Naive B cell (primary cell): Measurements from ENCODE around the gene KCNAB2. TPM values are rescaled to one million over a fixed set of nuclear protein-coding genes. Genes with fewer than 3 reads are reported as not detected.

Experiments used
- ATAC-seq, 2 donors: fragments of 150-1000 bp; cut with Tn5 transposase; 2 replicates each; pipeline ENCODE4 v1.10.0; 2021; ENCODE audit warnings: low read depth in 2 of 2, mild to moderate bottlenecking in 2 of 2, moderate library complexity in 2 of 2
- DNase-seq: peaks from one replicate; pipeline ENCODE4 v3.0.0; 2022
- H3K27ac Mint-ChIP-seq, 6 donors: one replicate each; pipeline ENCODE4 v1.8.0; 2020 to 2022; ENCODE audit warnings: mild to moderate bottlenecking in 6 of 6, mixed read lengths in 6 of 6, moderate library complexity in 5 of 6, inconsistent platforms in 2 of 6
- H3K27me3 Mint-ChIP-seq, 3 donors: one replicate each; pipeline ENCODE4 v1.8.0; 2021 to 2022; ENCODE audit warnings: mixed read lengths in 3 of 3, mild to moderate bottlenecking in 1 of 3
- H3K36me3 Mint-ChIP-seq, 2 donors: one replicate each; pipeline ENCODE4 v1.8.0; 2020 to 2022; ENCODE audit warnings: mixed read lengths in 2 of 2, inconsistent platforms in 1 of 2, mild to moderate bottlenecking in 1 of 2
- H3K4me1 Mint-ChIP-seq, 3 donors: one replicate each; pipeline ENCODE4 v1.8.0; 2020 to 2022; ENCODE audit warnings: mixed read lengths in 3 of 3, inconsistent platforms in 1 of 3, mild to moderate bottlenecking in 1 of 3, moderate library complexity in 1 of 3
- H3K4me3 Mint-ChIP-seq, 8 donors: one replicate each; pipeline ENCODE4 v1.8.0; 2020 to 2022; ENCODE audit warnings: mild to moderate bottlenecking in 8 of 8, mixed read lengths in 8 of 8, moderate library complexity in 8 of 8, inconsistent platforms in 2 of 8
- H3K9me3 Mint-ChIP-seq, 7 donors: one replicate each; pipeline ENCODE4 v1.8.0; 2020 to 2022; ENCODE audit warnings: mixed read lengths in 7 of 7, mild to moderate bottlenecking in 5 of 7, inconsistent platforms in 2 of 7, moderate library complexity in 1 of 7
- polyA plus RNA-seq, 6 donors: library from polyadenylated mRNA; unstranded; fragments of 300-500 nt; fragmentation: Illumina TruSeq; gene quantifications; one replicate each; pipeline ENCODE4 v1.2.3, GENCODE V29; 2021; ENCODE audit warnings: low read depth in 6 of 6

The KCNAB2 gene
- polyA plus RNA-seq, 6 donors from 2014 or later: 10.2 to 16.8 (median 13.9) TPM

DNA sequence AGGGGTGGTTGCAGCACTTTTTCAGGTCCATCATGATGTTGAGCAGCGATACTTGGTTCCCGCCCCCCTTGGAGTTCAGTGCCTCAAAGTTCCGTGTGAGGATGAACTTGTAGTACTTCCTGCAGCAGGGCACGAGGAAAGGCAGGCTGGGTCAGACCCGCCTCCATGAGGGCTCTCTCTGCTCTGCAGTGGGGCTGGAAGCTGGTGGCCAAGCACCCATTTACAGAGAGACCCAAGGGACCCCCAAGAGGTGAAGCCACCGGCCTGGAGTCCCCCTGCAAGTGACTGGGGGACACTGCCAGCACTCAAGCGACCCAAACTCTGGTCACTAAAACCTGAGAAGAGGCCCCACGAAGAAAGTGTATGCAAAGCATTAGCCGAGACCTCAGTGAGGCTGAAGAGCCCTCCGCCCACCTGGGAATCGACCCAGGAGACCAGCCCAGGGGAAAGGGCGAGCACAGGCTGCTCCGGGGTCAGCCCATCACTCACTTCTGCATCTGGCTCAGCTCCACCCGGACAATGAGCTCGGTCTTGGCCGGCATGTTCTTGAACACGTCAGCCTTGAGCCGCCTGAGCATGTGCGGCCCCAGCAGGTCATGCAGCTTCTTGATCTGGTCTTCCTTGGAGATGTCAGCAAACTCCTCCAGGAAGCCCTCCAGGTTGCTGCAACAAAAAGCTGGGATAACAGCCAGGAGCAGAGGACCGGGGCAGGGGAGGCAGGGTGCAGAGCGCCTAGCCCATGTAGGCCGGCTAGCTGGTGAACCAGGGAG is 89.2 kb downstream of the KCNAB2 start:
- H3K27ac Mint-ChIP-seq: no peak overlapping the region
- H3K9me3 Mint-ChIP-seq: peaks cover 4 to 13% (median 11%) of the 10 kb centered on the region in 7 donors
- H3K4me1 Mint-ChIP-seq: no peaks in the 10 kb centered on the region
- no peak for ATAC-seq
- DNase-seq: no peak
- no peak overlapping the region for H3K4me3 Mint-ChIP-seq
- H3K36me3 Mint-ChIP-seq: peaks cover 0 to 14% of the 10 kb centered on the region in 2 donors
- peaks cover 15 to 21% (median 18%) of the 10 kb centered on the region in 3 donors for H3K27me3 Mint-ChIP-seq

DNA sequence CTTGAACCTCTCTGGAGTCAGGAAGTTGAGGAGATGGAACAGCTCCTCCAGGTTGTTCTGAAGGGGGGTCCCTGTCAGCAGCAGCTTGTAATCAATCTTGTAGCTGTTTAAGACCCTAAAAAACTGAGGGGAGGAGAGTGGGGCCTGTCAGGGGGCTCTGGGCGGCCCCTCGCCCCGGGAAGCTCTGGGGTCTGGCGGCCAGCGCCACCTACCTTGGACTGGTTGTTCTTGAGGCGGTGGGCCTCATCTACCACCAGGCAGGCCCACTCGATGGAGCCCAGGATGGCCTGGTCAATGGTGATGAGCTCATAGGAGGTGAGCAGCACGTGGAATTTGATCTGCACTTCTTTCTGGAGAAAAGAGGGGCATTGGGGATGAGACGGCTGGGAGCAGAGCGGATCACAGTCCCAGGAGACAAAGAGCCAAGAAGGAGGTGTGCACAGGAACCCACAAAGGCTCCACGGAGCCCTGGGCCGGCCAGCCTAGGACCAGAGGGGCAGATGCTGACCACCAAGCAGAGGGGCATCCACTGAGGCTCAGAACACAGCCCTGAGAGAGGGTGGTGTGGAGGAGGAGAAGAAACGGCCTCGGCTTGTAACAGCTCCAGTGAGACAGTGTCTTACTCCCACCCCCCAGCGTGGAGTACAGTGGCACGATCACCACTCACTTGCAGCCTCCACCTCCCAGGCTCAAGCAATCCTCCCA is 91.0 kb downstream of the KCNAB2 start:
- ATAC-seq (no peak), DNase-seq (no peak)
- H3K9me3 Mint-ChIP-seq: peaks cover 4 to 13% (median 11%) of the 10 kb centered on the region in 7 donors
- H3K4me3 Mint-ChIP-seq: no peak overlapping the region
- H3K27me3 Mint-ChIP-seq: peaks cover 15 to 21% (median 18%) of the 10 kb centered on the region in 3 donors
- H3K36me3 Mint-ChIP-seq: peaks cover 0 to 13% of the 10 kb centered on the region in 2 donors
- no peak overlapping the region for H3K27ac Mint-ChIP-seq
- no peaks in the 10 kb centered on the region for H3K4me1 Mint-ChIP-seq

DNA sequence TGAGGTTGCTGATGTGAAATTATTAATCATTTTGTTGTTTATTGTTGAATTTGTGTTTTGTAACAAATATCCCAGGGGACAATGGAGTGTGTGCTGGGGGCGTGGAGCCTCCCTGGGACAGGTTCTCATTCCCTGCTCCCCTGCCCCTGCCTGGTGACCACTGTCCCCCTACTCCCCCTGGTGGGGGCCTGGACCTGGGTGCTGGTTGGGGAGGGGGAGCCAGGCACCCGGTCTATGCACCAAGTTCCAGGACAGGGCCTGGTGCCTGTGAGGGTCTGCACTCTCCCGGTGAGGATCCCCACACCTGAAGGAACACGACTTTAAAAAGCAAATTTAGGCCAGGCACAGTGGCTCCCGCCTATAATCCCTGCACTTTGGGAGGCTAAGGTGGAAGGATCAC is 92.1 kb downstream of the KCNAB2 start:
- no peak for DNase-seq
- peaks cover 0 to 5% (median 1%) of the 10 kb centered on the region in 7 donors for H3K9me3 Mint-ChIP-seq
- H3K36me3 Mint-ChIP-seq: peaks cover 0 to 2% of the 10 kb centered on the region in 2 donors
- no peak for ATAC-seq
- H3K4me1 Mint-ChIP-seq: no peaks in the 10 kb centered on the region
- no peak overlapping the region for H3K27ac Mint-ChIP-seq
- peaks cover 10 to 13% (median 12%) of the 10 kb centered on the region in 3 donors for H3K27me3 Mint-ChIP-seq
- no peak overlapping the region for H3K4me3 Mint-ChIP-seq

DNA sequence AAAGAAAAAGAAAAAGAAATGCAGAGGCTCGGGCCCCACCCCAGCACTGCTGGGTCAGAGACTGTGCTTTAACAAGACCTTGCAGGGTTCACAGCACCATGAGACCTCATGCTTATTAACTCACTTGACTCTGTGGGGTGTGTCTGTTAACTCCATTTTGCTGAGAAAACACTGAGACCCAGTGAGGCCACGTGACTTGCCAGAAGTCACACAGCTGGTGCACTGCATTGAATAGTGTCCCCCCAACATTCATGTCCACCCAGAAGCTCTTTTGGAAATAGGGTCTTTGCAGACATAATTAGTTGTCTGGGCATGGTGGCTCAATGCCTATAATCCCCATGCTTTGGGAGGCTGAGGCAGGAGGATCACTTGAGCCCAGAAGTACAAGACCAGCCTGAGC is 94.7 kb downstream of the KCNAB2 start:
- peaks cover 0 to 1% (median 0%) of the 10 kb centered on the region in 7 donors for H3K9me3 Mint-ChIP-seq
- no peaks in the 10 kb centered on the region for H3K4me1 Mint-ChIP-seq
- no peak overlapping the region for H3K27ac Mint-ChIP-seq
- H3K27me3 Mint-ChIP-seq: peaks cover 6 to 10% (median 8%) of the 10 kb centered on the region in 3 donors
- DNase-seq (no peak), ATAC-seq (no peak)
- no peak overlapping the region for H3K4me3 Mint-ChIP-seq
- H3K36me3 Mint-ChIP-seq: no peaks in the 10 kb centered on the region

DNA sequence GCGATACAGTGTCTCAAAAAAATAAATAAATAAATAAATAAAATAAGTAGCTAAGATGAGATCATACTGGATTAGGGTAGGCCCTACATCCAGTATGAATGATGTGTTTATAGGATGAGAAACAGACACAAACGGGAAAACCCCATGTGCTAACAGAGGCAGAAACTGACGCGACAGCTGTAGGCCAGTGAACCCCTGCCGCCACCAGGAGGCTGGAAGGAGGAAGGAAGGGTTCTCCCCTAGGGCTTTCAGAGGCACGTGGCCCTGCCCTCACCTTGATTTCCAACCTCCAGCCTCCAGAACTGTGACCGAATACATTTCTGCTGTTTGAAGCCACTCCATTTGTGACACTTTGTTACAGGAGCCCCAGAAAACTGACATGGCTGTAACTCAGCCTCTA is 95.9 kb downstream of the KCNAB2 start:
- no peak for DNase-seq
- Mint-ChIP-seq H3K27ac (no peak overlapping the region), H3K4me1 (no peaks in the 10 kb centered on the region), H3K9me3 (peaks cover 0 to 1% (median 0%) of the 10 kb centered on the region in 7 donors), H3K36me3 (no peaks in the 10 kb centered on the region), H3K4me3 (no peak overlapping the region), H3K27me3 (peaks cover 13 to 16% (median 14%) of the 10 kb centered on the region in 3 donors)
- peak; percentile 68 to 72 for ATAC-seq

DNA sequence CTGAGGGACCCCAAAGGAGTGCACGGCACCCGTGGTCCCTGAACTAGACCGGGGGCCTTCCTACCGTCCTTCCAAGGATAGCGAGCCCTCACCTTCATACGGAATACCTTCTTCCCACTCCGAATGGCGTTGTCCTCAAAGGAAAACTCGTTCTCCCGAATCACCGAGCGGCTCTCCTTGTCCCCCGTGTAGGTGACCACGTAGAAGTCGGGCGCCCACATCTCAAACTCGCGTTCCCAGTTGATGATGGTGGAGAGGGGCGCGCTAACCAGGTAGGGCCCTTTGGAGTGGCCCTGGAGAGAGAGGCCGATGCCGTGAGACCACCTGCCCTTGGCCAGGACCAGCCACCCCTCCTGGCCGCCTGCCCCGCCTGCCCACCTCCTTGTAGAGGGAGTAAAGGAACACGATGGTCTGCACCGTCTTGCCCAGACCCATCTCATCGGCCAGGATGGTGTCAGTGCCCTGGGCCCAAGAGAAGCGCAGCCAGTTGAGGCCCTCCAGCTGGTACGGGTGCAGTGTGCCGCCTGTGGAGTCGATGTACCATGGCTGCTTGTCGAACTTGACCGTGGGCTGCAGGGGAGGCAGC is 96.4 kb downstream of the KCNAB2 start:
- Mint-ChIP-seq H3K9me3 (peaks cover 0 to 1% (median 0%) of the 10 kb centered on the region in 7 donors), H3K27ac (no peak overlapping the region), H3K4me1 (no peaks in the 10 kb centered on the region), H3K36me3 (no peaks in the 10 kb centered on the region), H3K4me3 (no peak overlapping the region), H3K27me3 (peaks cover 13 to 14% (median 13%) of the 10 kb centered on the region in 3 donors)
- DNase-seq: no peak
- ATAC-seq: no peak

DNA sequence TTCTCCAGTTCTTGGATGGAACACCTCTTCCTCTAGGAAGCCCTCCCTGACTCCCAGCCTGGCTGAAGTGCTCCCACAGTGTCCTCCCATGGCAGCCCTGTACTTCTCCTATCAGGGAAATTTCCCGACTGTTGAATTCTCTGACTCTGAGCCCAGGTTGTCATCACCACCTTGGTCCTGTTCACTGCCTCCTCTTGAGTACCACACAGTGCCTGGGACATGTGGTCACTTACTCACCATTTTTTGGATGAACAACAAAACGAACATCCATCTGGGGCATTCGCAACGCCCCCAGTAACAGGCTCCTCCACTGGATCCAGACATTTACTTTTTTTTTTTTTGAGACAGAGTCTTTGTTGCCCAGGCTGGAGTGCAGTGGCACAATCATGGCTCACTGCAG is 97.0 kb downstream of the KCNAB2 start:
- Mint-ChIP-seq H3K27me3 (peaks cover 9 to 14% (median 10%) of the 10 kb centered on the region in 3 donors), H3K4me1 (no peaks in the 10 kb centered on the region), H3K27ac (no peak overlapping the region), H3K36me3 (no peaks in the 10 kb centered on the region), H3K9me3 (peaks cover 0 to 1% (median 0%) of the 10 kb centered on the region in 7 donors), H3K4me3 (no peak overlapping the region)
- no peak for ATAC-seq
- no peak for DNase-seq

DNA sequence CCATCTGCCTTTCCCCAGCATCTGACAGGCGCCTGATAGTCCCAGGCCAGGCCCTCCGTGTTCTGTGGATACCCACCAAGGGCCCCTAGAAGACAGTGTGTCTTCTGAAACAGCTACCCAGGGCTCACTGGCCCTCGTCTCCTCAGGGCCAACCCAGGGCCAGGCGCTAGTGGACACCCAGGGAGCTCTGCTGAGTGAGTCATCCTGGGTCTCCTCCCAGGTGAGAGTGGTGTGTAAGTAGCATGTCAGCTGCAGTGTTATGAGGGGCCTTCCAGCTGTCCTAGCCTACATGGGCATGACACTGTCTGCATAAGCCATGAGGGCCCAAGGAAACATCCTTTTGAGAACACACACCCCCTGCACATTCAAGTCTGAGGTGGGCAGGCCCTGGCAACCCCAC is 97.7 kb downstream of the KCNAB2 start:
- Mint-ChIP-seq H3K27me3 (peaks cover 12 to 21% (median 16%) of the 10 kb centered on the region in 3 donors), H3K4me1 (peaks cover 5% of the 10 kb centered on the region in 3 donors), H3K36me3 (no peaks in the 10 kb centered on the region), H3K9me3 (peaks cover 0 to 1% (median 0%) of the 10 kb centered on the region in 7 donors), H3K27ac (no peak overlapping the region), H3K4me3 (no peak overlapping the region)
- DNase-seq (no peak), ATAC-seq (no peak)

DNA sequence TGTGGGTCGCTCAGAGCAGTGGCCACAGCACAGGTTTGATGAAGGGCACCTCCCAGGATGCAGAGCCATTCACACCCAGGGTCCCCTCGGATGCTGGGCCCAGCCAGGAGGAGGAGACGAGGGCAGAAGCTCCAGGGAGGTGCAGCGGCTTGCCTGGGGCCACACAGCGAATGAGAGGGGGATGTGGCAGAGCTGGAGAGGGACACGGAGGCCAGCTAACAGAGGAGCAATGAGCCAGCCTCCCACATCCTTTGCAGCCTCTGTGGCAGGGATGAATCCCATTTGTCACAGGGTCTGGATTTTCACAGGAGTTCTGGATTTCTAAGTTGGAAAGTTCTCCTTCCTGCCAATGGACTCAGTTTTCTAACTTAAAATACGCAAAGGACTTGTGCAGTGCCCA is 98.5 kb downstream of the KCNAB2 start:
- H3K27ac Mint-ChIP-seq: no peak overlapping the region
- no peak for DNase-seq
- no peak for ATAC-seq
- peaks cover 6 to 8% (median 8%) of the 10 kb centered on the region in 3 donors for H3K4me1 Mint-ChIP-seq
- H3K9me3 Mint-ChIP-seq: peaks cover 0 to 1% (median 0%) of the 10 kb centered on the region in 7 donors
- no peaks in the 10 kb centered on the region for H3K36me3 Mint-ChIP-seq
- H3K27me3 Mint-ChIP-seq: peaks cover 8 to 23% (median 21%) of the 10 kb centered on the region in 3 donors
- H3K4me3 Mint-ChIP-seq: no peak overlapping the region

DNA sequence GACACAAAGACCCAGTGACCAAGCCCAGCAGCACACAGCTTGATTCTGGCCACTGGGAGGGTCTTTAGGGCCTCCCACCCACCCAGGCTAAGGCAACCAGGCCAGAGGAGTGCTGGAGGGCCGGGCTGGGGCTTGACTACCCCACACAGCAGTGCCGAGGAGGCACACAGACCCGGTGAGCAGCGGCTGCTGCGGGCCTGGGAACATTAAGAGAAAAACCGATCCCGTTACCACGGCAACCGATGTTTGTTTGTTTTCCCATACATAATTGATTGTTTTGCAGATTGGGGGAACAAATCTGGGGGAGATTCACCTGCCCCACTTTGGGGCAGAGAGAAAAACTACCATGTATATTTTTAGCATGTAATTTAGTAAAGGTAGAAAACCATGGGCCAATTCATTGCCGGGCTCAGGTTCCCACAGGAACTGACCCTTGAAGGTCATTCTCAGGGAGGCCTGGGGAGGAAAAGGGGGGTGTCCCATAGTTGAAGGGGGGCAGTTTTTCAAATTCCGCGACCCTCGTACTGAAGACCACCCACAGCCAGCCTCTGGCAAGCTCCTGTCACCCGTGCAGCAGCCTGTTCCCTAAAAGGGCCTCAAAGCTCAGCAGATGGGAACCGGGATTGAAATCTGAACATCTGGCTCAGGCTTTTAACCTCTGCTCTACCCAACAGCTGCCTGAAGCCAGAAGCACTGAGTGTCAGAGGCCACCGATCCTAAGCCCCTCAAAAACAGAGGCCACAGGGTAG is 99.1 kb downstream of the KCNAB2 start:
- Mint-ChIP-seq H3K27ac (no peak overlapping the region), H3K27me3 (peaks cover 8 to 23% (median 21%) of the 10 kb centered on the region in 3 donors), H3K4me1 (peaks cover 6 to 8% (median 8%) of the 10 kb centered on the region in 3 donors), H3K36me3 (no peaks in the 10 kb centered on the region), H3K9me3 (peaks cover 0 to 1% (median 0%) of the 10 kb centered on the region in 7 donors), H3K4me3 (no peak overlapping the region)
- no peak for ATAC-seq
- no peak for DNase-seq

DNA sequence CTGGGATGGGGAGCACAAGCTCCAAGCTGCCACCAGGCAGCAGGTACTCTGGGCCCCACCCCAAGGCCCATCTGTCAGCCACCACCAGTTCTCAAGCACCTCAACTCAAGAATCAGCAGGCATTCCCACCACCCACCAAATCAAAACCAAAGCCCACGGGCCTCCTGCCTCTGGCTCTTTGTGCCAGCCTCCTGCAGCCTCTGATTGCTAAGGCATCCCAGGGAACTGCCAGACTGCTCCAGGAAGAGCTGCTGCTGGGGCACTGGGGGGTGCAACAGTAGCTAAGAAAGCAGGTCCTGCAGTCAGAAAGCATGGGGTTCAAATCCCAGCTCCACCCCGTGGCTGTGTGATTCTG is 99.7 kb downstream of the KCNAB2 start:
- peaks cover 8 to 23% (median 21%) of the 10 kb centered on the region in 3 donors for H3K27me3 Mint-ChIP-seq
- H3K4me1 Mint-ChIP-seq: peaks cover 6 to 8% (median 8%) of the 10 kb centered on the region in 3 donors
- no peak for DNase-seq
- no peak for ATAC-seq
- no peak overlapping the region for H3K27ac Mint-ChIP-seq
- H3K36me3 Mint-ChIP-seq: no peaks in the 10 kb centered on the region
- H3K9me3 Mint-ChIP-seq: peaks cover 0 to 1% (median 0%) of the 10 kb centered on the region in 7 donors
- no peak overlapping the region for H3K4me3 Mint-ChIP-seq

DNA sequence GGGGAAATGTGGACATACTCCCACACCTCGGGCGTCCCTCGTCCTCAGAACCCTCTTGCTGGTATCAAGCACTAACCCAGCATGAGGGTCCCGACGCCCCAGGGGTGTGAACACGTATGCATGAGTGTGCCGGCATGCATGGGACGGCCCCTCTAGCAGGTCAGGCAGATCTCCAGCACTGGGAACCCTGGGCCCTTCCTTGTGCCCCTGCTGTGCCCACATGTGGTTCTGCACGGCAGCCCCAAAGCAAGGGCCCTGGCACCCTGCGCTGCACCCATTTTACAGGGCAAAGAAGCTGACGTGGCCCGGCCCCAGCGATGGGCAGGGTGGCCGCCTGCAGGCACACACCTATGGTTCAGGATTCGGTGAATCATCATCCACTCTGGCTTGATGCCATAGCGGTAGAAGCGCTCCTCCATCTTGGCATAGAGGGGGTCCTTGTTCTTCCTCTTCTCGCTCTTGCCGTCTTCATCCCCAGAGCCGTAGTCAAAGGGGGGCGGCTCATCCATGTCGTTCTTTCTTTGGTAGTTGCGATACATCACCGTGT is 100.2 kb downstream of the KCNAB2 start:
- Mint-ChIP-seq H3K9me3 (peaks cover 0 to 1% (median 0%) of the 10 kb centered on the region in 7 donors), H3K27me3 (peaks cover 8 to 23% (median 22%) of the 10 kb centered on the region in 3 donors), H3K4me3 (peak overlapping the region in 1 of 8 donors; percentile 78), H3K27ac (peak overlapping the region in 1 of 6 donors; percentile 19), H3K36me3 (peaks cover 0 to under 1% of the 10 kb centered on the region in 2 donors), H3K4me1 (peaks cover 6 to 8% (median 8%) of the 10 kb centered on the region in 3 donors)
- ATAC-seq (no peak), DNase-seq (no peak)
